T-helper 17 cell (primary cell): ENCODE measurements around the gene PCIF1. TPM values are rescaled to one million over a fixed set of nuclear protein-coding genes. Genes with fewer than 3 reads are reported as not detected.
"Not testable (repeated sequence)": the region's sequence is repeated elsewhere in the genome, so short reads cannot be mapped to it uniquely, and the experiment has no call there.

Experiments
- ATAC-seq: fragments of 150-1000 bp; cut with Tn5 transposase; 2 replicates; pipeline ENCODE4 v1.10.0; 2021; ENCODE audit warnings: mild to moderate bottlenecking, moderate library complexity
- DNase-seq, 3 donors: peaks; one replicate each; pipeline versions ENCODE4 v3.0.0 to v3.0.0-alpha.2; 2020 to 2021
- H3K9me3 ChIP-seq: one replicate; pipeline ENCODE4 v1.7.0; 2013; ENCODE audit warnings: low read length, mild to moderate bottlenecking; ENCODE audit not compliant: control insufficient read depth, poor library complexity, severe bottlenecking
- H3K27ac Mint-ChIP-seq: one replicate; pipeline ENCODE4 v1.8.0; 2022; ENCODE audit warnings: mild to moderate bottlenecking, moderate library complexity, mixed read lengths
- H3K27me3 Mint-ChIP-seq: one replicate; pipeline ENCODE4 v1.8.0; 2022; ENCODE audit warnings: mixed read lengths
- H3K36me3 Mint-ChIP-seq: one replicate; pipeline ENCODE4 v1.8.0; 2022; ENCODE audit warnings: low read depth, mixed read lengths
- H3K4me1 Mint-ChIP-seq: one replicate; pipeline ENCODE4 v1.8.0; 2022; ENCODE audit warnings: mild to moderate bottlenecking, mixed read lengths
- H3K4me3 Mint-ChIP-seq: one replicate; pipeline ENCODE4 v1.8.0; 2022; ENCODE audit warnings: mild to moderate bottlenecking, moderate library complexity, mixed read lengths
- total RNA-seq, 4 donors: library from RNA in 2 of 4; stranded (reverse) in 2 of 4; gene quantifications; one replicate each; pipeline ENCODE4 v1.2.3 and lab custom pipeline; 2022 to 2026

Gene PCIF1
- total RNA-seq, 2 donors from 2014 or later, result 72.4 to 73.7 TPM

DNA sequence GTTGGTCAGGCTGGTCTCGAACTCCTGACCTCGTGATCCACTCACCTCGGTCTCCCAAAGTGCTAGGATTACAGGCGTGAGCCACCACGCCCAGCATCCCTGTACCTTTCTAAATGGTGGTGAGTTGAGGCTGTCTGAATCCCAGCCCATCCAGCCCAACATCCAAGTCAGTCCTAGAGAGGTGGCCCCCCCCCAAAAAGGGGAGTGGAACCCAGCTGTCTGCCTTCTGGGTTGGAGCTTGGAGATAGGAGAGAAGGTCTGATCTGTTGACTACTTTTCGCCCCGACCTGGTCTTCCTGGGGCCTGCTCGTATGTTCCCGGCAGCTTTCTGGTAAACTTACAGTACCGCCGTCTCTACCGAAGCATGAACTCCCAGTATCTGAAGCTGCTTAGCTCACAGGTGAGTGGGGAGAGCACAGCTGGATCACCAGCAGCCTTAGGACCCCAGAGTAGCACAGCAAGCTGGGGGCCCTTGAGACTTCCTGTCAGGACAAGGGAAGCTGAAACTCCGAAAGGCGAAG, 37.8 kb upstream of the PCIF1 start:
- H3K4me1 Mint-ChIP-seq, result peaks cover 17% of the 10 kb centered on the region
- H3K36me3 Mint-ChIP-seq, result no peaks in the 10 kb centered on the region
- H3K9me3 ChIP-seq, result no peaks in the 10 kb centered on the region
- ATAC-seq (no peak), DNase-seq (no peak)
- no peaks in the 10 kb centered on the region for H3K27me3 Mint-ChIP-seq
- H3K27ac Mint-ChIP-seq, result peak overlapping the region; percentile 3
- no peak overlapping the region for H3K4me3 Mint-ChIP-seq

DNA sequence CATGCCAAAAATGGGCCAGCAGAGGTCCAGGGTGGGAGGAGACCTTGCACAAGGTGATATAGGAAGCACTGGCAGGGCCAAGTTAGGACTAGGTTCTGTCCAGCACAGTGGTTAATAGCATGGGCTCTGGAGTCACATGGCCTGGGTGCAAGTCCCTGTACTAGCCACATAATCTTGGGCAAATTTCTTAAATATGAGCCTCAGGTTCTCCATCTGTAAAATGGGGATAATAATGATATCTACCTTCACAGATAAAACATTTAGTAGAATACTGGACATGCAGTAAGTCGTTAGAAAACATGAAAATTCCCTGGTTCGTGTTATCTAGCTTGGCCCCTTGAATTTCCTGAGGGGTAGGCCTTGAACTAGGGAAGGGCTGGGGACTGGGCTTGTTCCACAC, 37.2 kb upstream of the PCIF1 start:
- ATAC-seq (no peak), DNase-seq (no peak)
- Mint-ChIP-seq H3K36me3 (no peaks in the 10 kb centered on the region), H3K27me3 (no peaks in the 10 kb centered on the region), H3K27ac (peak overlapping the region; percentile 3), H3K4me1 (peaks cover 14% of the 10 kb centered on the region), H3K4me3 (no peak overlapping the region)
- no peaks in the 10 kb centered on the region for H3K9me3 ChIP-seq

DNA sequence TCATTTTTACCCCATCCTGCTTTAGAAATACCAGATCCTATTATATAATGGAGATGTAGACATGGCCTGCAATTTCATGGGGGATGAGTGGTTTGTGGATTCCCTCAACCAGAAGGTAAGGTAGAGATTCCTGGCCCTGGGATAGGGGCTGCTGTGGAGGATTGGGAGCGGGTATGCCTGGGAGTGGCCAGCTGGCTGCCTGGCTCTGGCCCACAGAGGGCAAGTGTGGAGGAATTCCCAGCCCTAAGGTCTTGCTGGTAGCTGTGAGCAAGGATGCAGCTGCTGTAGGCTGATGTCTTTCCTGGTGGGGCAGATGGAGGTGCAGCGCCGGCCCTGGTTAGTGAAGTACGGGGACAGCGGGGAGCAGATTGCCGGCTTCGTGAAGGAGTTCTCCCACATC, 36.8 kb upstream of the PCIF1 start:
- H3K9me3 ChIP-seq, result no peaks in the 10 kb centered on the region
- Mint-ChIP-seq H3K27me3 (no peaks in the 10 kb centered on the region), H3K4me3 (no peak overlapping the region), H3K36me3 (no peaks in the 10 kb centered on the region), H3K27ac (no peak overlapping the region), H3K4me1 (peaks cover 10% of the 10 kb centered on the region)
- ATAC-seq, result no peak
- no peak for DNase-seq

DNA sequence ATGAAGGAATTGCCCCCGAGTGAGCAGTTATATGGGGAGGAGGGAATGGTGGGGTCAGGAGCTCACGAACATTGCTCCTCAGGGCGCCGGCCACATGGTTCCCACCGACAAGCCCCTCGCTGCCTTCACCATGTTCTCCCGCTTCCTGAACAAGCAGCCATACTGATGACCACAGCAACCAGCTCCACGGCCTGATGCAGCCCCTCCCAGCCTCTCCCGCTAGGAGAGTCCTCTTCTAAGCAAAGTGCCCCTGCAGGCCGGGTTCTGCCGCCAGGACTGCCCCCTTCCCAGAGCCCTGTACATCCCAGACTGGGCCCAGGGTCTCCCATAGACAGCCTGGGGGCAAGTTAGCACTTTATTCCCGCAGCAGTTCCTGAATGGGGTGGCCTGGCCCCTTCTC, 36.2 kb upstream of the PCIF1 start:
- no peak for ATAC-seq
- no peaks in the 10 kb centered on the region for H3K9me3 ChIP-seq
- H3K27ac Mint-ChIP-seq, result no peak overlapping the region
- peaks cover 9% of the 10 kb centered on the region for H3K4me1 Mint-ChIP-seq
- DNase-seq, result no peak
- H3K36me3 Mint-ChIP-seq, result no peaks in the 10 kb centered on the region
- H3K27me3 Mint-ChIP-seq, result no peaks in the 10 kb centered on the region
- H3K4me3 Mint-ChIP-seq, result no peak overlapping the region

DNA sequence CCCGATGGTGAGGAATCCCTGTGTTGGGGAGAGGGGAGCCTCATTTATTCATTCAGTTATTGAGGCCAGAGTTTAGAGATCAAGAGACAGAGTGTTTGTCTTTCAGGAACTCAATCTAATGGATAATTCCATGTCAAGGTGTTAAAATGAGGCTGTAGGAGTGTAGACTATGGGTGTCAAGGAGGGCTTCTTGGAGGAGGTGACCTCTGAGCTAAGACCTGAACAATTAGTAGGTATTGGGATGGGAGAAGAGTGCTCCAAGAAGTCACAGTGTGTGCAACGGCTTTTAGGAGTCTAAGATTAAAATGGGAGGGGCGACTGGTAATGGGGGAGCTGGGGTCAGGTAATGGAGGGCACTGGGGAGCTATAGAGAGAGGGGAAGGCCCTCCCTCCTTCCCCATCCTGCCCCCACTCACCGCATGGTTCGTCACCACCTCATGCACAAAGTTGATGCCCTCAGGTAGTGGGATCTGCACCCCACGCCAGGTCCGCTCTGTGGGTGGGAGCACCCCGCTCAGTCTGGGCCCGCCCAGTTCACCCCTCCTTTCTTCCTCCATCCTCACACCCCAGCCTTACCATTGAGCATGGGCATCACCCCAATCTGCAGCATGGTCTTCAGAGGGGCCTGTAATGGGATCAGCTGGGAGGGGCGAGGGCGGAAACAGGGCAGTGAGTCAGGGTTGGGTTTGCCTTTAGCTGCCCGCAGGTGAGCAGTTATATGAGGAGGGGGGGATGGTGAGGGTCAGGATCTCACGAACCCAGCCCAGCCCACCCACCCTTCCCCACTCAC, 35.2 kb upstream of the PCIF1 start:
- no peaks in the 10 kb centered on the region for H3K27me3 Mint-ChIP-seq
- peaks cover 5% of the 10 kb centered on the region for H3K4me1 Mint-ChIP-seq
- DNase-seq, result no peak
- H3K36me3 Mint-ChIP-seq, result no peaks in the 10 kb centered on the region
- H3K27ac Mint-ChIP-seq, result no peak overlapping the region
- no peak for ATAC-seq
- no peak overlapping the region for H3K4me3 Mint-ChIP-seq
- H3K9me3 ChIP-seq, result no peaks in the 10 kb centered on the region

DNA sequence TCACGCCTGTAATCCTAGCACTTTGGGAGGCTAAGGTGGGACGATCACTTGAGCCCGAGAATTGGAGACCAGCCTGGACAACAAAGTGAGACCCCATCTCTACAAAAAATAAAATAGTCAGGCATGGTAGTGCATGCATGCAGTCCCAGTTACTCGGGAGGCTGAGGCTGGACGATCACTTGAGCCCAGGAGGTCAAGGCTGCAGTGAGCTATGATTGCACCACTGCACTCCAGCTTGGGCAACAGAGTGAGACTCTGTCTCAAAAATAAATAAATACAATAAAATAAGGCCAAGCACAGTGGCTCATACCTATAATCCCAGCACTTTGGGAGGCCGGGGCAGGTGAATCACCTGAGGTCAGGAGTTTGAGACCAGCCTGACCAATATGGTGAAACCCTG, 33.2 kb upstream of the PCIF1 start:
- not testable (repeated sequence) for DNase-seq, ATAC-seq, H3K9me3 ChIP-seq, H3K36me3 Mint-ChIP-seq, H3K27me3 Mint-ChIP-seq, H3K27ac Mint-ChIP-seq, H3K4me1 Mint-ChIP-seq, H3K4me3 Mint-ChIP-seq

DNA sequence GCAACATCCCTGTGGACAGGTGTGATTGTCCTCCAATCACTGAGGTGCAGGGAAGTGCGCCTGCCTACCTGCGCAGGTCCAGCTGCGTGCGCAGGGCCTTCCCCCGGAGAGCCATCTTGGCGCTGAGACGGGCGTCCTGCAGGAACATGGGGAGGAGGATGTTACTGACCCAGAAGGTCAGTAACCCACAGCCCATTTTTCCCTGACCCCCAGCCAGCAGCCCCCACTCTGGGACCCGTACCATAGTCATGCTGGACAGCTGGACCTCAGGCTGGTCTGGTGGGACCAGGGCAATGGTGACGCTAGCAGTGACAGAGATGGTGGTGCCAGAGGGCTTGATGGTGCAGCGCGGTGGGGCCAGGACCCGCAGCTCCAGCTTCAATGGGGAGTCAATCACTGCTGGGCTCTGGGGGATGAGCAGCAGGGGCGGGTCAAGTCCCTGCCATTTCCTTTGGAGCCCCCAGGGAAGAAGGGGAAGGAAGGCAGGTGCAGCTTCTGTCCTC, 32.2 kb upstream of the PCIF1 start:
- ATAC-seq (no peak), DNase-seq (no peak)
- no peaks in the 10 kb centered on the region for H3K9me3 ChIP-seq
- Mint-ChIP-seq H3K36me3 (no peaks in the 10 kb centered on the region), H3K4me1 (peaks cover 5% of the 10 kb centered on the region), H3K27me3 (no peaks in the 10 kb centered on the region), H3K4me3 (no peak overlapping the region), H3K27ac (no peak overlapping the region)

DNA sequence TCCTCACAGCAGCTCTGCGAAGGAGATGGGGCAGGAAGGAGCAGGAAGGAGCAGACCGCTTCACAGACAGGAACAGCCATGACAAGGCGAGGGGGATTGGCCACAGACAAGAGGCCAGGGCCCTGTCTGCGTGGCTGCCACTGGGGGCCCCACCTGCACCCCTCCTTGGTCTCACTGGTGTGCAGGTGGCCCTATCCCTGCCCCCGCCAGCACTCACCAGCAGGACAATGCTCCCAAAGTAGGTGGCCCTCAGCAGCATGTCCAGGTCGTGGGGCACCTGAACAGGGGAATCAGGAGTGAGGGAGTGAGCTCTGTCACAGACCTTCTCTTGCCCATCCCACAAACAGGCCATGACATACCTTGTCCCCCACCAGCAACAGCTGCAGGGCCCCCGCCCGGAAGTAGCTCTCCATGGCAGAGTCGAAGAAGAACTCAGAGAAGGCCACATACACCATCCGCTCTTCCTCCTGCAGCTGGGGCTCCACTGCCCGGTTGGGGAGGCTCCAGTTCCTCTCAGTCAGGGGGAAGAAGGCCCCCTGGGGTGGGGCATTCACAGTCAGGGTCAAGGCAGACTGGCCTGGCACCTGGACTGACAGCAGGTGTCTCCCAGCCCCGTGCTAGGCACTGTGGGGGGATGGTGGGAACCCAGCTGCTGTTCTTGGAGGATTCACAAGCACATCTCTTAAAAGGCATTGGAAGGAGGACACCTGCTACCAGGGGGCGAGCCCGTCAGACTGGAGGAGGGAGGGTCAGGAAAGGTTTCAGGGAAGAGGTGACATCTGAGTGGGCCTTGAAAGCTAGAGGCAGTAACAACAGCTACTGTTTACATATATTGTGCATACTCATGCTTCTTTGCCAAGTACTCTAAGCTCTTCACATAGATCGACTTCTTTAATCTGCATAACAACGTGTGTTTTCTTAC, 29.6 kb upstream of the PCIF1 start:
- DNase-seq (no peak), ATAC-seq (no peak)
- Mint-ChIP-seq H3K27ac (no peak overlapping the region), H3K4me3 (no peak overlapping the region), H3K4me1 (no peaks in the 10 kb centered on the region), H3K36me3 (no peaks in the 10 kb centered on the region), H3K27me3 (no peaks in the 10 kb centered on the region)
- no peaks in the 10 kb centered on the region for H3K9me3 ChIP-seq

DNA sequence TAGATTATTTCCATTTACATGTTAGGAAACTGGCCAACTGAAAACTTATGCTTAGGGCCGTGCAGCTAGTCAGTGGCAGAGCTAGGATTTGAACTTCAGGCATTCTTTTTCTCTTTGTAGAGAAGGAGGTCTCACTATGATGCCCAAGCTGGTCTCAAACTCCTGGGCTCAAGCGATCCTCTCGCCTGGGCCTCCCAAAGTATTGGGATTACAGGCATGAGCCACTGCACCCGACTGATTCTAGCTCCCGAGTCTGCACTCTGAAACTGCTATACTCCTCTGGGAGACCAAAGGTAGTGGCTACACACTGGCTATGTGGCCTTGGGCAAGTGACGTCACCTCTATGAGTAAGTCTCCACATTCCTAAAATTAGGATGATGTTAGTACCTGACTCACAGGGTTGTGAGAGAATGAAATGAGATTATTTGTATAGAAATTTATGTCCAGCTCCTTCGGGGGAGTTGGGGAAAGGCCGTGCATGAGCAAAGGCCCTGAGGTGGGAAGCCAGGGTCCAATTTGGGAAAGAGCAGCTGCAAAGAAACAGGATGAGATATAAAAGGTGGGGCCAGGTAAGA, 28.9 kb upstream of the PCIF1 start:
- no peak overlapping the region for H3K4me3 Mint-ChIP-seq
- no peak overlapping the region for H3K27ac Mint-ChIP-seq
- H3K9me3 ChIP-seq, result no peaks in the 10 kb centered on the region
- peaks cover 1% of the 10 kb centered on the region for H3K4me1 Mint-ChIP-seq
- H3K27me3 Mint-ChIP-seq, result no peaks in the 10 kb centered on the region
- ATAC-seq (no peak), DNase-seq (no peak)
- H3K36me3 Mint-ChIP-seq, result no peaks in the 10 kb centered on the region

DNA sequence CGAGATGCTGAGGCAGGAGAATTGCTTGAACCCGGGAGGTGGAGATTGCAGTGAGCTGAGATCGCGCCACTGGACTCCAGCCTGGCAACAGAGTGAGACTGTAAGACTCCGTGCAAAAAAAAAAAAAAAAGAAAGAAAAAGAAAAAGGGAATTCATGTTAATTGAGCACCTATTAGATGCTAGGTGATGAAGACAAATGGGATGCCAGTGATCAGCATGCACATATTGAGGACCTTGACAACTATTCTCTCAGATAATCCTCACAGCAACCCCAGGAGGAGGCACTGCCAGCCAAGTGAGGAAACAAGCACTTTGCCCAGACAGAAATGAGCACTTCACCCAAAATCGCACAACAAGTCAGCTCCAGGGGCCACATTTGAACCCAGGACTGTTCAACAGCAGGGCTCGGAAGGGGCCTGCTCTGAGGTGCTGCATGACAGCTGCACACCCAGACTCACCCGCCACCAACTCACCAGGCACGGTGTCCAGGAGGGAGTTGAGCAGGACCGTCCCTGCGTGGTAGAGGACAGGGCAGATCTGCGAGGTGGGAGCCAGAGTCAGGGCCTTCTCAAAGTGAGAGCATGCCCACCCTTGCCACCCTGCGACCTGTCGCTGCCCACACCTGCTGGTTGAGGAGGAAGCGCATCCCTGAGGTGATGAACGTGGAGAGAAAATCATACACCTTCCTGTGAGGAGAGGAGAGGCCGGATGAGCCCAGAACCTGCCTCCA, 27.1 kb upstream of the PCIF1 start:
- no peaks in the 10 kb centered on the region for H3K9me3 ChIP-seq
- no peaks in the 10 kb centered on the region for H3K36me3 Mint-ChIP-seq
- peaks cover 10% of the 10 kb centered on the region for H3K4me1 Mint-ChIP-seq
- no peaks in the 10 kb centered on the region for H3K27me3 Mint-ChIP-seq
- H3K4me3 Mint-ChIP-seq, result no peak overlapping the region
- DNase-seq (no peak), ATAC-seq (no peak)
- no peak overlapping the region for H3K27ac Mint-ChIP-seq

DNA sequence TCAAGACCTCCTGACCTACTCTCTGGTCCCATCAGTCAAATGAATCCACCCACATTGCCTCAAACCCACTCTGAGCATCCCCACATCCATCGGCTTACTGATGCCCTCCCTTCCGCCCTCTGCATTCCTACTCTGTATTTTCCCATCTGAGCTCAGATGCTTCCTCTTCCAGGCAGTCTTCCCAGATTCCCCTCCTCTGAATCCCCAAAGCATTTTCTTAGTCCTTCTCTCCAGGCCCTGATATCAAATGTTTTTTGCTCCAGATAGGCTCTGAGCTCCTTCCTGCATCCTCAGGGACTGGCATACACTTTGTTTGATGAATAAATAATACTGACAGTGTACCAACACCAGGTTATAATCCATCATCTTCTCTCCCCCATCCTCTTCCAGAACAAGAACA, 26.4 kb upstream of the PCIF1 start:
- ATAC-seq, result no peak
- Mint-ChIP-seq H3K4me3 (no peak overlapping the region), H3K36me3 (no peaks in the 10 kb centered on the region), H3K4me1 (peaks cover 10% of the 10 kb centered on the region), H3K27ac (no peak overlapping the region), H3K27me3 (no peaks in the 10 kb centered on the region)
- DNase-seq, result no peak
- no peaks in the 10 kb centered on the region for H3K9me3 ChIP-seq

DNA sequence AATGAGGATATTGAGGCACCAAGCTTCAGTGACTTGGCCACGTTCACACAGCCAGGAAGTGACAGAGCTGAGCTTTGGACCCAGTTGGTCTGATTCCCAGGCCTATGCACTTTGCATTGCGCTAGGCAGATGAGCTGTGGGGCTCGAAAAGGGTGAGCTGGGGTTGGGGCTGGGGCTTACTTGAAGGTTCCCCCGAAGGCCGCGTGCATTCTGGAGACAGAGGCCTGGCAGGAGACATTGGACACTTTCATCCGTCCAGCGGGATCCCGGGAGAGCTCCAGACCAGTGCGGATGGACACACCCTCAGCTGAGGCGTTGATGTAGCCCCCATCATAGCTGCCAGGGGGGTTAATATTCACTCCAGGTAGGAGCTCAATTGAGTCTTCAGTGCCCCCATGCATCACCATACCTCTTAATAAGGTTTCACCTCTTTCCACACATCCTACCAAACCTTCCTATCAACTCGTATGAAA, 25.1 kb upstream of the PCIF1 start:
- Mint-ChIP-seq H3K27me3 (peaks cover 4% of the 10 kb centered on the region), H3K4me1 (peaks cover 10% of the 10 kb centered on the region), H3K36me3 (no peaks in the 10 kb centered on the region), H3K4me3 (no peak overlapping the region), H3K27ac (no peak overlapping the region)
- no peaks in the 10 kb centered on the region for H3K9me3 ChIP-seq
- DNase-seq, result no peak
- no peak for ATAC-seq
